WERI-Rb-1 (cell line): Measurements from ENCODE around the gene NEIL3.

ENCODE experiments used
- DNase-seq: peaks from one replicate; pipeline ENCODE4 v3.0.0-alpha.2; 2020
- H3K27ac ChIP-seq: fragments of 250-450 bp; sonication (Bioruptor Pico); 2 replicates; pipeline ENCODE4 v1.5.1; 2020; ENCODE audit warnings: mild to moderate bottlenecking, moderate library complexity
- H3K27me3 ChIP-seq: fragments of 250-450 bp; sonication (Bioruptor Pico); 2 replicates; pipeline ENCODE4 v1.5.1; 2021; ENCODE audit warnings: mild to moderate bottlenecking, low read depth, moderate library complexity; ENCODE audit not compliant: insufficient read depth, severe bottlenecking
- H3K36me3 ChIP-seq: fragments of 250-450 bp; sonication (Bioruptor Pico); 2 replicates; pipeline ENCODE4 v1.5.1; 2020; ENCODE audit warnings: mild to moderate bottlenecking, moderate library complexity
- H3K4me3 ChIP-seq: 2 replicates; pipeline ENCODE4 v1.5.1; 2011; ENCODE audit warnings: low read depth, mild to moderate bottlenecking, control low read depth, low read length
- H3K9me3 ChIP-seq: fragments of 250-450 bp; sonication (Bioruptor Pico); 2 replicates; pipeline ENCODE4 v1.5.1; 2021; ENCODE audit warnings: mild to moderate bottlenecking, moderate library complexity; ENCODE audit not compliant: severe bottlenecking
- TF ChIP-seq, protein P1 (sequence below): IDR thresholded peaks from 2 replicates; pipeline ENCODE4 v1.5.1; 2011; ENCODE audit warnings: low read depth, mild to moderate bottlenecking, control low read depth, inconsistent platforms, low read length

NEIL3 gene

DNA sequence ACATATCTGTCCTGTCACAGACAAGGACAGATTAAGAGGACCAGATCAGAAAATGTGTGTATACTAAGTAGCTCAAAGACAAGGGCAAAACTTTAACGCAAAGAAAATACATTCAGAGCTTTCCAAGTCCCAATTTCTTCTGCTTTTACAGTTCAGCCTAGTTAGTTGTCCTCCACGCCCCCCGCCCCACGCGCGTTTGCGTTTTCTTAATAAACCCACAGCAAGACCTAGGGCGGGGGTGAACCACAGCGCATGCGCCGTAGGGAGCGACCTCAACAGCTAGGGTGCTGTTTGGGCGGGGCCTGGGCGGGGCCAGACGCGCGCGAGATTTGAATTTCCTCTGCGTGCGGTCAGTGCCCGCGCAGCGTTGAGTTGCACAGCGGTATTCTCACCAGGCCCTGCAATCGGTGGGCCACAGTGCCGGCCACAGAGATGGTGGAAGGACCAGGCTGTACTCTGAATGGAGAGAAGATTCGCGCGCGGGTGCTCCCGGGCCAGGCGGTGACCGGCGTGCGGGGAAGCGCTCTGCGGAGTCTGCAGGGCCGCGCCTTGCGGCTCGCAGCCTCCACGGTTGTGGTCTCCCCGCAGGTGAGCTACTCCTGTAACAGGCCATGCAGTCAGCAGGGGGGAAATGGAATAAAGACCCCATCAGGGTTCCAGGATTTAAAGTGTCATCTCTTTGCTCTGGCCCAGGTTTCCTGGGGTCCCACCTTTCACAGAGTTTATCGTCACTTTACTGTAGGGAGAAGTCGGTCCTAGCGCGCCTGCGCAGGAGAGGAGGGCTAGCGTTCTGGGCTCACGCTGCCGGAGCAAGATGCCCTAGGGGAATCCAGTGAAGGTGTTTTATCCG is at the start of gene NEIL3:
Gene NEIL3, plus strand, starts transcription at position 353 of the 850 bp plus-strand sequence. Its CDS starts 80 bp downstream, at position 433.
- peak within 1 kb of the TSS; percentile 80 for H3K4me3 ChIP-seq
- H3K9me3 ChIP-seq: no peaks in the 10 kb centered on the region
- H3K36me3 ChIP-seq: no peaks in the 10 kb centered on the region; the same call in 1 of the 2 replicates
- no peaks in the 10 kb centered on the region for H3K27me3 ChIP-seq
- H3K27ac ChIP-seq: peak within 1 kb of the TSS; percentile 95
- TF ChIP-seq, protein P1, sequence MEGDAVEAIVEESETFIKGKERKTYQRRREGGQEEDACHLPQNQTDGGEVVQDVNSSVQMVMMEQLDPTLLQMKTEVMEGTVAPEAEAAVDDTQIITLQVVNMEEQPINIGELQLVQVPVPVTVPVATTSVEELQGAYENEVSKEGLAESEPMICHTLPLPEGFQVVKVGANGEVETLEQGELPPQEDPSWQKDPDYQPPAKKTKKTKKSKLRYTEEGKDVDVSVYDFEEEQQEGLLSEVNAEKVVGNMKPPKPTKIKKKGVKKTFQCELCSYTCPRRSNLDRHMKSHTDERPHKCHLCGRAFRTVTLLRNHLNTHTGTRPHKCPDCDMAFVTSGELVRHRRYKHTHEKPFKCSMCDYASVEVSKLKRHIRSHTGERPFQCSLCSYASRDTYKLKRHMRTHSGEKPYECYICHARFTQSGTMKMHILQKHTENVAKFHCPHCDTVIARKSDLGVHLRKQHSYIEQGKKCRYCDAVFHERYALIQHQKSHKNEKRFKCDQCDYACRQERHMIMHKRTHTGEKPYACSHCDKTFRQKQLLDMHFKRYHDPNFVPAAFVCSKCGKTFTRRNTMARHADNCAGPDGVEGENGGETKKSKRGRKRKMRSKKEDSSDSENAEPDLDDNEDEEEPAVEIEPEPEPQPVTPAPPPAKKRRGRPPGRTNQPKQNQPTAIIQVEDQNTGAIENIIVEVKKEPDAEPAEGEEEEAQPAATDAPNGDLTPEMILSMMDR: no peak
- peak; percentile 98 for DNase-seq

DNA sequence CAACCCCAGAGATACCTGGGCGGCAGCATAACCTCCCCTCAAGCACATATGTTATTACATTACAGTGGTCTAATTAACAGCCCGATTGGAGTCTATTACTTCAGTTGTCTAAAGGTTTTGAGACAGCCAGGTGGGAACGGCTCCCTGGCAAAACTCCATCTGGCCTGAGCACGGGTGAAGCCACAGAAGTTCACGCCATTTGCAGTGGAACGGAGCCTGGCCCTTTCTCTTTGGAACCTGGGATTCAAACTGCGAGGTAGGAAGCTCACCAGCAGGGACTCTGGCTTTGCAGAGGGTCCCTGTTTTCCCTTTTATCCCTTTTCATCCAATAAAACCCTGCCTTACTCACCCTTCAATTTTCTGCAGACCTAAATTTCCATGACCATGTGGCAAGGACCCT is 45.9 kb upstream of the NEIL3 start:
- no peaks in the 10 kb centered on the region for H3K9me3 ChIP-seq
- H3K4me3 ChIP-seq: no peak overlapping the region
- peaks cover 2% of the 10 kb centered on the region for H3K27me3 ChIP-seq
- no peak for DNase-seq
- no peak overlapping the region for H3K27ac ChIP-seq
- TF ChIP-seq, protein P1: no peak
- H3K36me3 ChIP-seq: no peaks in the 10 kb centered on the region

GRCh38 chr4:177264788-177265422 is 44.8 kb upstream of the NEIL3 start:
- no peak for DNase-seq
- H3K36me3 ChIP-seq: no peaks in the 10 kb centered on the region
- TF ChIP-seq, protein P1: no peak
- H3K27me3 ChIP-seq: peaks cover 4% of the 10 kb centered on the region
- no peak overlapping the region for H3K27ac ChIP-seq
- no peak overlapping the region for H3K4me3 ChIP-seq
- no peaks in the 10 kb centered on the region for H3K9me3 ChIP-seq

GRCh38 chr4:177265729-177266128 is 43.9 kb upstream of the NEIL3 start:
- Histone ChIP-seq H3K27me3 (peaks cover 4% of the 10 kb centered on the region), H3K27ac (no peak overlapping the region), H3K36me3 (no peaks in the 10 kb centered on the region), H3K9me3 (no peaks in the 10 kb centered on the region), H3K4me3 (no peak overlapping the region)
- TF ChIP-seq, protein P1: no peak
- no peak for DNase-seq

DNA sequence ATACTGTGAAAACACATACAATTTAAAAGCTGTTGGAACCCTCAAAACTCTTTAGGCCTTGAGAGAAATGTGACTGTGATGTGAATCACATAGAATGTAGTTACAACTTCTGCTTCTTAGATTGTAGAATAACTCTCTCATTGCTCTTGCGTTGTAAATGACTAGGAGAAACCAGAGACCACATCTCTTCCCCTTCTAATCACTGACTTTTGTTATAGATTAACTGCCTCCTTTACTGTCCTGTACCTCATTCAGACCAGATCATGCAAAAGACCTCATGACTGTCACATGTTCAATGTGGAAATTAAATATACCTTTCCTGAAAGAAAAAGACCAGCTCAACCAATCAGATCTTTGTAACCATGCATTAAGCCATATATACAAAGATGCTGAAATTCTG is 43.2 kb upstream of the NEIL3 start:
- peaks cover 4% of the 10 kb centered on the region for H3K27me3 ChIP-seq
- TF ChIP-seq, protein P1: no peak
- no peaks in the 10 kb centered on the region for H3K36me3 ChIP-seq
- H3K9me3 ChIP-seq: no peaks in the 10 kb centered on the region
- DNase-seq: no peak
- no peak overlapping the region for H3K27ac ChIP-seq
- H3K4me3 ChIP-seq: no peak overlapping the region
